IMR-90 (cell line): ENCODE data around the gene INO80. TPM values are rescaled to one million over a fixed set of nuclear protein-coding genes. Genes with fewer than 3 reads are reported as not detected.
A peak's percentile ranks its signal among the peaks of the same experiment; 100 is the strongest.

Source experiments
- ATAC-seq: fragments of 200-7000 bp; cut with Tn5 transposase; 2 replicates; pipeline ENCODE4 v1.9.1; 2020; ENCODE audit warnings: low read depth, mild to moderate bottlenecking, moderate library complexity
- BruUV-seq: library from RNA; stranded (reverse); fragments of 400-500 nt; replicated peaks from 2 replicates; lab custom pipeline; 2021; lab: Mats Ljungman, UMichigan
- CTCF ChIA-PET: fragments of 300-600 bp; formaldehyde crosslinking; extraction: SDS; loops from one replicate; lab custom pipeline; 2021; ENCODE audit warnings: antibody characterized with exemption; lab: Yijun Ruan, JAX
- POLR2A ChIA-PET: fragments of 300-600 bp; sonication (Branson Sonifier 250); formaldehyde crosslinking; loops from one replicate; lab custom pipeline; 2022; ENCODE audit warnings: antibody characterized with exemption; ENCODE audit not compliant: unreplicated experiment; lab: Charles Lee
- DNase-seq: peaks from one replicate; pipeline ENCODE4 v3.0.0; 2013
- H2AFZ ChIP-seq: replicated peaks from 2 replicates; pipeline ENCODE3; 2013; ENCODE audit warnings: low read length, mild to moderate bottlenecking; ENCODE audit not compliant: poor library complexity
- H2AK5ac ChIP-seq: 2 replicates; pipeline ENCODE4 v1.6.1; 2013; ENCODE audit warnings: low read depth, low read length, inconsistent platforms
- H2AK9ac ChIP-seq: replicated peaks from 2 replicates; pipeline ENCODE3; 2013; ENCODE audit warnings: mild to moderate bottlenecking, low read depth, low read length, moderate library complexity; ENCODE audit not compliant: poor library complexity
- H2BK120ac ChIP-seq: 2 replicates; pipeline ENCODE4 v1.6.1; 2013; ENCODE audit warnings: low read depth, low read length, inconsistent platforms
- H2BK15ac ChIP-seq: 3 replicates; pipeline ENCODE4 v1.6.1; 2013; ENCODE audit warnings: low read depth, low read length, inconsistent platforms
- H2BK20ac ChIP-seq: 2 replicates; pipeline ENCODE4 v1.6.1; 2013; ENCODE audit warnings: low read depth, mild to moderate bottlenecking, inconsistent platforms, low read length, moderate library complexity
- H2BK5ac ChIP-seq: 2 replicates; pipeline ENCODE4 v1.6.1; 2013; ENCODE audit warnings: mild to moderate bottlenecking, low read depth, low read length, inconsistent platforms; ENCODE audit not compliant: poor library complexity, severe bottlenecking
- H3K14ac ChIP-seq: replicated peaks from 2 replicates; pipeline ENCODE4 v1.6.1; 2013; ENCODE audit warnings: low read depth, low read length, inconsistent platforms
- H3K18ac ChIP-seq: 2 replicates; pipeline ENCODE4 v1.6.1; 2013; ENCODE audit warnings: low read depth, low read length, control low read depth
- H3K23ac ChIP-seq: 2 replicates; pipeline ENCODE4 v1.6.1; 2013; ENCODE audit warnings: low read depth, low read length, inconsistent platforms
- H3K27ac ChIP-seq: 2 replicates; pipeline ENCODE4 v1.5.1; 2013; ENCODE audit warnings: mild to moderate bottlenecking, control low read depth, low read length; ENCODE audit not compliant: insufficient read depth
- H3K27me3 ChIP-seq: 2 replicates; pipeline ENCODE4 v1.6.1; 2013; ENCODE audit warnings: low read length; ENCODE audit not compliant: control insufficient read depth, insufficient read depth
- H3K36me3 ChIP-seq: 2 replicates; pipeline ENCODE4 v1.6.1; 2013; ENCODE audit warnings: low read length, mixed read lengths; ENCODE audit not compliant: control insufficient read depth, insufficient read depth
- H3K4ac ChIP-seq: 2 replicates; pipeline ENCODE4 v1.6.1; 2013; ENCODE audit warnings: low read depth, low read length, inconsistent platforms
- H3K4me1 ChIP-seq: 2 replicates; pipeline ENCODE4 v1.6.1; 2013; ENCODE audit warnings: low read length, mixed read lengths; ENCODE audit not compliant: control insufficient read depth, insufficient read depth
- H3K4me2 ChIP-seq: 2 replicates; pipeline ENCODE4 v1.6.1; 2013; ENCODE audit warnings: low read depth, mild to moderate bottlenecking, control low read depth, low read length, moderate library complexity
- H3K4me3 ChIP-seq: 2 replicates; pipeline ENCODE4 v1.5.1; 2013; ENCODE audit warnings: low read depth, mild to moderate bottlenecking, control low read depth, low read length, moderate library complexity; ENCODE audit not compliant: insufficient read depth
- H3K56ac ChIP-seq: 2 replicates; pipeline ENCODE4 v1.6.1; 2013; ENCODE audit warnings: low read length, inconsistent platforms; ENCODE audit not compliant: insufficient read depth; ENCODE audit errors: extremely low read depth
- H3K79me1 ChIP-seq, 2 experiments: 2 replicates each; pipeline ENCODE4 v1.6.1; 2013; ENCODE audit warnings: low read length in 2 of 2, inconsistent platforms in 1 of 2, low read depth in 1 of 2
- H3K9ac ChIP-seq: 2 replicates; pipeline ENCODE4 v1.6.1; 2013; ENCODE audit warnings: low read depth, low read length, control low read depth
- H3K9me1 ChIP-seq: 2 replicates; pipeline ENCODE4 v1.6.1; 2013; ENCODE audit warnings: low read length, inconsistent platforms; ENCODE audit not compliant: insufficient read depth
- H3K9me3 ChIP-seq: 2 replicates; pipeline ENCODE4 v1.6.1; 2013; ENCODE audit warnings: low read length; ENCODE audit not compliant: control insufficient read depth, insufficient read depth
- H4K20me1 ChIP-seq: 2 replicates; pipeline ENCODE4 v1.6.1; 2013; ENCODE audit warnings: low read length, inconsistent platforms; ENCODE audit not compliant: insufficient read depth
- H4K5ac ChIP-seq: 2 replicates; pipeline ENCODE4 v1.6.1; 2013; ENCODE audit warnings: mild to moderate bottlenecking, low read depth, low read length, control low read depth
- H4K8ac ChIP-seq, 2 experiments: 2 replicates each; pipeline ENCODE4 v1.6.1; 2013; ENCODE audit warnings: low read depth in 2 of 2, low read length in 2 of 2, control low read depth in 1 of 2, inconsistent platforms in 1 of 2
- H4K91ac ChIP-seq: 2 replicates; pipeline ENCODE4 v1.6.1; 2013; ENCODE audit warnings: low read depth, low read length, inconsistent platforms; ENCODE audit not compliant: insufficient read depth
- CEBPB ChIP-seq: IDR thresholded peaks from 2 replicates; pipeline ENCODE4 v1.6.1; 2012; ENCODE audit warnings: low read depth, low read length, improper control_type of control experiment
- MAZ ChIP-seq: IDR thresholded peaks from 2 replicates; pipeline ENCODE4 v1.6.1; 2012; ENCODE audit warnings: low read depth, mild to moderate bottlenecking, low read length, improper control_type of control experiment, moderate library complexity, borderline replicate concordance
- POLR2A ChIP-seq: IDR thresholded peaks from 2 replicates; pipeline ENCODE4 v1.6.1; 2012; ENCODE audit warnings: mild to moderate bottlenecking, low read depth, low read length
- RAD21 ChIP-seq: IDR thresholded peaks from 2 replicates; pipeline ENCODE4 v1.6.1; 2012; ENCODE audit warnings: low read length, improper control_type of control experiment
- RFX5 ChIP-seq: IDR thresholded peaks from 2 replicates; pipeline ENCODE4 v1.8.0; 2012; ENCODE audit warnings: low read depth, mild to moderate bottlenecking, low read length, moderate library complexity
- WGBS, 2 experiments: methylation state at CpG; one replicate each; pipeline versions ENCODE4 v1.1.5 to v1.1.7; 2013; ENCODE audit warnings: missing lambda C conversion rate in 2 of 2; ENCODE audit not compliant: insufficient read length in 1 of 2; ENCODE audit errors: extremely low coverage in 2 of 2; 5-methylcytosine and 5-hydroxymethylcytosine counted together
- dilution Hi-C: fragments of 300-500 bp; cut with HindIII; formaldehyde crosslinking; loops from one replicate; pipeline ENCODE4 v1.14.3; 2018; ENCODE audit warnings: low sequenced_read_pairs; ENCODE audit not compliant: unreplicated experiment
- in situ Hi-C: fragments of 300-500 bp; cut with MboI; formaldehyde crosslinking; loops from 3 replicates; pipeline ENCODE4 v1.14.3; 2019; ENCODE audit warnings: low sequenced_read_pairs, inconsistent platforms, mixed read lengths
- intact Hi-C: fragments of 100-400 bp; cut with micrococcal nuclease; formaldehyde crosslinking; loops from 2 replicates; pipeline ENCODE4 v1.10.0; 2022
- polyA plus RNA-seq, 3 experiments: library from polyadenylated mRNA; depleted of rRNA; stranded (reverse); fragments of >200 nt; gene quantifications; 2 replicates each; pipeline ENCODE4 v1.2.3, GENCODE V29; 2012; ENCODE audit warnings: low replicate concordance in 1 of 3
- total RNA-seq: library from RNA; depleted of rRNA; stranded (reverse); fragments of >200 nt; gene quantifications from 2 replicates; pipeline ENCODE4 v1.2.3, GENCODE V29; 2012
- TF ChIP-seq, protein P1 (sequence below): conservative IDR thresholded peaks from 2 replicates; pipeline ENCODE4 v1.5.1; 2012; ENCODE audit warnings: mild to moderate bottlenecking, low read depth, low read length, improper control_type of control experiment

Gene INO80
- total and polyA plus RNA-seq, 2 of the 4 experiments (the other 2 are of a cell fraction), result 6.0 to 13.3 TPM

GRCh38 chr15:40995656-40996055 is 120.4 kb downstream of the INO80 start:
- no peak overlapping the region for H2AFZ ChIP-seq
- no peaks in the 10 kb centered on the region for H4K20me1 ChIP-seq
- peak overlapping the region; percentile 34; the same call in 1 of the 2 replicates for H4K5ac ChIP-seq
- H4K91ac ChIP-seq, result peak overlapping the region; percentile 57
- DNase-seq (no peak), ATAC-seq (no peak)
- H4K8ac ChIP-seq, result peak overlapping the region; percentile 0 to 78; a peak in 3 of 4 replicates
- peak overlapping the region; percentile 51 for H3K14ac ChIP-seq
- no peaks in the 10 kb centered on the region for H3K9me3 ChIP-seq
- H3K27me3 ChIP-seq, result no peaks in the 10 kb centered on the region
- H3K4me1 ChIP-seq, result peaks cover 30% of the 10 kb centered on the region
- H3K56ac ChIP-seq, result no peak overlapping the region
- peak overlapping the region; percentile 91 for H3K4ac ChIP-seq
- H3K9me1 ChIP-seq, result peaks cover 25% of the 10 kb centered on the region
- no peak overlapping the region for H3K27ac ChIP-seq
- ChIA-PET CTCF (interaction anchor here (0.6 kb wide), 1 partner anchor 191 kb away, joined by 3 read pairs; no protein-coding TSS in a partner anchor), POLR2A (no interaction called here)
- TF ChIP-seq RFX5 (no peak), MAZ (no peak), CEBPB (no peak), POLR2A (no peak), RAD21 (no peak)
- TF ChIP-seq, protein P1, sequence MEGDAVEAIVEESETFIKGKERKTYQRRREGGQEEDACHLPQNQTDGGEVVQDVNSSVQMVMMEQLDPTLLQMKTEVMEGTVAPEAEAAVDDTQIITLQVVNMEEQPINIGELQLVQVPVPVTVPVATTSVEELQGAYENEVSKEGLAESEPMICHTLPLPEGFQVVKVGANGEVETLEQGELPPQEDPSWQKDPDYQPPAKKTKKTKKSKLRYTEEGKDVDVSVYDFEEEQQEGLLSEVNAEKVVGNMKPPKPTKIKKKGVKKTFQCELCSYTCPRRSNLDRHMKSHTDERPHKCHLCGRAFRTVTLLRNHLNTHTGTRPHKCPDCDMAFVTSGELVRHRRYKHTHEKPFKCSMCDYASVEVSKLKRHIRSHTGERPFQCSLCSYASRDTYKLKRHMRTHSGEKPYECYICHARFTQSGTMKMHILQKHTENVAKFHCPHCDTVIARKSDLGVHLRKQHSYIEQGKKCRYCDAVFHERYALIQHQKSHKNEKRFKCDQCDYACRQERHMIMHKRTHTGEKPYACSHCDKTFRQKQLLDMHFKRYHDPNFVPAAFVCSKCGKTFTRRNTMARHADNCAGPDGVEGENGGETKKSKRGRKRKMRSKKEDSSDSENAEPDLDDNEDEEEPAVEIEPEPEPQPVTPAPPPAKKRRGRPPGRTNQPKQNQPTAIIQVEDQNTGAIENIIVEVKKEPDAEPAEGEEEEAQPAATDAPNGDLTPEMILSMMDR, result no peak
- H2AK5ac ChIP-seq, result peak overlapping the region; percentile 96
- intact Hi-C loops (no loop called here), in situ Hi-C loops (no loop called here), dilution Hi-C loops (no loop called here)
- peak overlapping the region; percentile 60; the same call in 1 of the 2 replicates for H3K18ac ChIP-seq
- H3K23ac ChIP-seq, result peak overlapping the region; percentile 63; the same call in 1 of the 2 replicates
- no peak overlapping the region for H2AK9ac ChIP-seq
- H2BK120ac ChIP-seq, result peak overlapping the region; percentile 90
- H2BK5ac ChIP-seq, result peak overlapping the region; percentile 70
- peak overlapping the region; percentile 92 for H2BK20ac ChIP-seq
- no TSS peak for BruUV-seq
- no peak overlapping the region for H3K4me3 ChIP-seq
- peaks cover 21% of the 10 kb centered on the region for H3K36me3 ChIP-seq
- no CpG with 5 or more reads among the region's 3 CpGs for WGBS, 2 experiments
- no peak overlapping the region for H3K4me2 ChIP-seq
- no peak overlapping the region for H3K9ac ChIP-seq
- peak overlapping the region; percentile 30; the same call in 1 of the 3 replicates for H2BK15ac ChIP-seq
- peaks cover 14 to 61% of the 10 kb centered on the region in 2 experiments for H3K79me1 ChIP-seq
